OCI-LY7 (cell line): ENCODE measurements around the gene SORBS2. TPM values are rescaled to one million over a fixed set of nuclear protein-coding genes. Genes with fewer than 3 reads are reported as not detected.

Experiments
- BruUV-seq: library from RNA; stranded (reverse); fragments of 400-500 nt; replicated peaks from 2 replicates; lab custom pipeline; 2021; lab: Mats Ljungman, UMichigan
- CTCF ChIA-PET: fragments of 300-600 bp; sonication (Branson Sonifier 250); formaldehyde crosslinking; loops from one replicate; lab custom pipeline; 2022; ENCODE audit warnings: antibody characterized with exemption; ENCODE audit not compliant: unreplicated experiment; lab: Charles Lee
- POLR2A ChIA-PET: fragments of 300-600 bp; sonication (Branson Sonifier 250); formaldehyde crosslinking; loops from one replicate; lab custom pipeline; 2022; ENCODE audit warnings: antibody characterized with exemption; lab: Charles Lee
- DNase-seq: peaks from one replicate; pipeline ENCODE4 v3.0.0-alpha.2; 2015; ENCODE audit warnings: low spot score
- H2AFZ ChIP-seq: fragments of 200-600 bp; sonication (generic), shearing (Covaris generic); 2 replicates; pipeline ENCODE4 v1.6.1; 2014; ENCODE audit warnings: mild to moderate bottlenecking, antibody characterized with exemption, low read length, moderate library complexity
- H3K27ac ChIP-seq: fragments of 200-600 bp; sonication (generic); 2 replicates; pipeline ENCODE4 v1.5.1; 2014; ENCODE audit warnings: mixed run types, low read depth, mild to moderate bottlenecking, moderate library complexity, low read length, inconsistent platforms; ENCODE audit not compliant: poor library complexity, severe bottlenecking
- H3K36me3 ChIP-seq: fragments of 200-600 bp; sonication (generic); 2 replicates; pipeline ENCODE4 v1.6.1; 2014; ENCODE audit warnings: mild to moderate bottlenecking, antibody characterized with exemption, low read length, moderate library complexity, mixed read lengths; ENCODE audit not compliant: insufficient read depth
- H3K4me1 ChIP-seq: fragments of 200-600 bp; sonication (generic); 2 replicates; pipeline ENCODE4 v1.5.1; 2014; ENCODE audit warnings: mild to moderate bottlenecking, low read length; ENCODE audit not compliant: insufficient read depth, poor library complexity, severe bottlenecking
- H3K4me2 ChIP-seq: fragments of 200-600 bp; sonication (generic); 2 replicates; pipeline ENCODE4 v1.6.1; 2014; ENCODE audit warnings: mild to moderate bottlenecking, low read length
- H3K4me3 ChIP-seq: fragments of 200-600 bp; sonication (generic); 2 replicates; pipeline ENCODE4 v1.5.1; 2014; ENCODE audit warnings: mild to moderate bottlenecking, low read depth, low read length; ENCODE audit not compliant: poor library complexity, severe bottlenecking
- H3K79me2 ChIP-seq: fragments of 200-600 bp; sonication (generic); 2 replicates; pipeline ENCODE4 v1.6.1; 2016; ENCODE audit warnings: low read depth, mild to moderate bottlenecking, low read length, moderate library complexity, mixed read lengths; ENCODE audit not compliant: insufficient read depth
- H3K9me2 ChIP-seq: fragments of 200-600 bp; sonication (generic); 2 replicates; pipeline ENCODE4 v1.6.1; 2016; ENCODE audit warnings: mild to moderate bottlenecking, low read length, mixed read lengths; ENCODE audit not compliant: insufficient read depth
- H3K9me3 ChIP-seq: fragments of 200-600 bp; sonication (generic); 2 replicates; pipeline ENCODE4 v1.6.1; 2014; ENCODE audit warnings: mild to moderate bottlenecking, mixed run types, low read length, mixed read lengths
- H4K20me1 ChIP-seq: fragments of 200-600 bp; sonication (generic); 2 replicates; pipeline ENCODE4 v1.6.1; 2014; ENCODE audit warnings: mild to moderate bottlenecking, antibody characterized with exemption, low read length, moderate library complexity, mixed read lengths; ENCODE audit not compliant: insufficient read depth
- EZH2phosphoT487 ChIP-seq: fragments of 200-600 bp; sonication (generic); IDR thresholded peaks from 2 replicates; pipeline ENCODE4 v1.6.1; 2018; ENCODE audit warnings: low read depth, borderline replicate concordance, mild to moderate bottlenecking, mixed run types, antibody characterized with exemption, low read length, moderate library complexity, mixed read lengths
- intact Hi-C: fragments of 100-400 bp; cut with micrococcal nuclease; formaldehyde crosslinking; loops from one replicate; pipeline ENCODE4 v1.10.0; 2022; ENCODE audit not compliant: unreplicated experiment
- total RNA-seq, 2 experiments: library from RNA; depleted of rRNA in 1 of 2; stranded (reverse); fragments of >200 nt in 1 of 2; shearing (Covaris generic) in 1 of 2; gene quantifications; 2 replicates each; pipeline ENCODE4 v1.2.3, GENCODE V29; 2014 to 2022
- TF ChIP-seq, protein P1 (sequence below): fragments of 200-600 bp; sonication (generic); conservative IDR thresholded peaks from 2 replicates; pipeline ENCODE4 v1.5.1; 2014; ENCODE audit warnings: mild to moderate bottlenecking, antibody characterized with exemption, low read length, moderate library complexity, mixed read lengths

Gene SORBS2
- total RNA-seq, 2 experiments from 2014 or later = 33.2 to 43.5 TPM

DNA sequence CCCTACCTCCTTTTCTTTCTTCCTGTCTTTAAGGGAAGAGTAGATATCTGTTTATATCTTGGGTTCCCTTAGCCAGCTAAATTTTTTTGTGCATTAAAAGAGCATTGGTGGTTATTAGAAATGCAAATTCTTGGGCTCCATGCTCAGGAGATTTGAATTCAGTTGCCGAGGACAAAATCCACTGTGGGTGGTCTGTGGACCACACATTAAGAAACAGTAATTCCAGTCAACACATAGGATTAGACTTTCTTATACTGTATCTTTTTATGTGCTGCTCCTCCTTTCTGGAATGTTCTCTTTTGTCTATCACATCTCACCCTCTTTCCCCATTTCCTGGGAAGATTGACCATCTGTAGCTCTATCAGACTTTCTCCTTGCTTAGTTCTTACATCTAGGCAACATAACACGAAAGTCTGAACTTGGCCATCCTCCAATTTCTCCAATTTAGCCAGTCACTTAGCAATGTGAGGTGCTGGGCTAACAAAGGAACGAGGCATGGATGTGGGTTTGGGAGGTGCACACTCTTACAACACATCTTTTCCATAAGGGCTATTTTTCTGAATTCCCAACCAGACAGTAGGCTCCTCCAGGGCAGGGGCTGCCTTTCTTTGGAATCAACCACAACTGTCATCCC lies 271.4 kb downstream of the SORBS2 start:
- H3K9me3 ChIP-seq = no peaks in the 10 kb centered on the region
- BruUV-seq = no TSS peak
- CTCF ChIA-PET = no interaction called here

DNA sequence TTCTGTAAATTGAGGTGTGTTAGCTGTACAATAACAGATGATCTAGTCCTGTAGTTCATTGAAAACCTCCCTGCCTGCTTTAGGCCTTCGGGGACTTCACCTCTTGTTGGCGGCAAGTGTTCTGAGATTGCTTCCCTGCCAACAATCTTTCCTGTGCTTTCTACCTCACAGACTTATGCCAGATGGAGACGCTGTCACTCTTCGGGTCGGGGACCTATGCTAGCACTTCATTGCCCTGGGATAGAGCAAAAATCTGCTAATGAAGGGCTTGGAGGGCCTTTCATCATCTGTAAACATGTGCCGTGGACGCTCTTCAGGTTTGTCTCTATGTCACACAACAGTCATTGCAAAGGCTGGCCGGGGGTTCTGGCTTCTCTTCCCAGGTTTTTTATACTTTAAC lies 272.0 kb downstream of the SORBS2 start:
- CTCF ChIA-PET = no interaction called here
- DNase-seq = no peak
- POLR2A ChIA-PET = interaction anchor here (0.8 kb wide), 1 partner anchor 47 kb away, joined by 3 read pairs; no protein-coding TSS in a partner anchor
- no peak overlapping the region for H3K4me3 ChIP-seq
- no peaks in the 10 kb centered on the region for H4K20me1 ChIP-seq
- H3K4me2 ChIP-seq = no peak overlapping the region
- H2AFZ ChIP-seq = no peak overlapping the region
- no peaks in the 10 kb centered on the region for H3K4me1 ChIP-seq
- BruUV-seq = no TSS peak
- intact Hi-C loops = no loop called here
- no peaks in the 10 kb centered on the region for H3K9me2 ChIP-seq
- H3K36me3 ChIP-seq = no peaks in the 10 kb centered on the region
- no peaks in the 10 kb centered on the region for H3K9me3 ChIP-seq
- no peaks in the 10 kb centered on the region for H3K79me2 ChIP-seq
- H3K27ac ChIP-seq = no peak overlapping the region
- TF ChIP-seq, protein P1, sequence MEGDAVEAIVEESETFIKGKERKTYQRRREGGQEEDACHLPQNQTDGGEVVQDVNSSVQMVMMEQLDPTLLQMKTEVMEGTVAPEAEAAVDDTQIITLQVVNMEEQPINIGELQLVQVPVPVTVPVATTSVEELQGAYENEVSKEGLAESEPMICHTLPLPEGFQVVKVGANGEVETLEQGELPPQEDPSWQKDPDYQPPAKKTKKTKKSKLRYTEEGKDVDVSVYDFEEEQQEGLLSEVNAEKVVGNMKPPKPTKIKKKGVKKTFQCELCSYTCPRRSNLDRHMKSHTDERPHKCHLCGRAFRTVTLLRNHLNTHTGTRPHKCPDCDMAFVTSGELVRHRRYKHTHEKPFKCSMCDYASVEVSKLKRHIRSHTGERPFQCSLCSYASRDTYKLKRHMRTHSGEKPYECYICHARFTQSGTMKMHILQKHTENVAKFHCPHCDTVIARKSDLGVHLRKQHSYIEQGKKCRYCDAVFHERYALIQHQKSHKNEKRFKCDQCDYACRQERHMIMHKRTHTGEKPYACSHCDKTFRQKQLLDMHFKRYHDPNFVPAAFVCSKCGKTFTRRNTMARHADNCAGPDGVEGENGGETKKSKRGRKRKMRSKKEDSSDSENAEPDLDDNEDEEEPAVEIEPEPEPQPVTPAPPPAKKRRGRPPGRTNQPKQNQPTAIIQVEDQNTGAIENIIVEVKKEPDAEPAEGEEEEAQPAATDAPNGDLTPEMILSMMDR = no peak
- TF ChIP-seq EZH2phosphoT487 = no peak

More for the DNA sequence above, 271.4 kb downstream of the SORBS2 start:
- H3K79me2 ChIP-seq = no peaks in the 10 kb centered on the region
- no peak overlapping the region for H3K4me2 ChIP-seq
- no peaks in the 10 kb centered on the region for H3K4me1 ChIP-seq
- no peak overlapping the region for H3K27ac ChIP-seq
- POLR2A ChIA-PET = interaction anchor here (0.8 to 1.4 kb wide), 2 partner anchors 13 to 46 kb away, joined by 3 read pairs; no protein-coding TSS in a partner anchor
- H3K36me3 ChIP-seq = no peaks in the 10 kb centered on the region
- H3K4me3 ChIP-seq = no peak overlapping the region
- H3K9me2 ChIP-seq = no peaks in the 10 kb centered on the region
- no peaks in the 10 kb centered on the region for H4K20me1 ChIP-seq
- intact Hi-C loops = no loop called here
- no peak overlapping the region for H2AFZ ChIP-seq
- TF ChIP-seq, protein P1 = no peak
- no peak for TF ChIP-seq EZH2phosphoT487
- DNase-seq = no peak

DNA sequence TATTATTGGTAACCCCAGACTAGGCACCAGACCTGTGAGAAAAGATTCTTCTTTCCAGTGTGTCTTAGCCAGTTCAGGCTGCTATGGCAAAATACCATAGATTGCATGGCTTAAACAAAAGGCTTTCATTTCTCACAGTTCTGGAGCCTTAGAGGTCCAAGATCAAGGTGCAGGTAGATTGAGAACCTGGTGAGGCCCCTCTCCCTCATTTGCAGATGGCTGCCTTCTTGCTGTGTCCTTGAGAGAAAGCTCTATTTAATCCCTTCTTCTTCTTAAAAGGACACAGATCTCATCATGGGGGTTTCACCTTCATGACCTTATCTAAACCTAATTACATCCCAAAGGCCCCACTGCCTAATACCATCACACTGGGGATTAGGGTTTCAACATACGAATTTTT lies 273.2 kb downstream of the SORBS2 start:
- intact Hi-C loops = no loop called here
- no TSS peak for BruUV-seq

More for the DNA sequence above, 273.2 kb downstream of the SORBS2 start:
- no peaks in the 10 kb centered on the region for H4K20me1 ChIP-seq
- CTCF ChIA-PET = no interaction called here
- POLR2A ChIA-PET = interaction anchor here (0.8 kb wide), 1 partner anchor 12 kb away, joined by 3 read pairs; no protein-coding TSS in a partner anchor
- no peak overlapping the region for H3K27ac ChIP-seq
- no peaks in the 10 kb centered on the region for H3K79me2 ChIP-seq
- H2AFZ ChIP-seq = no peak overlapping the region
- H3K9me2 ChIP-seq = no peaks in the 10 kb centered on the region
- H3K9me3 ChIP-seq = no peaks in the 10 kb centered on the region
- no peak for DNase-seq
- H3K4me2 ChIP-seq = no peak overlapping the region
- no peak overlapping the region for H3K4me3 ChIP-seq
- H3K4me1 ChIP-seq = no peaks in the 10 kb centered on the region
- H3K36me3 ChIP-seq = no peaks in the 10 kb centered on the region
- no peak for TF ChIP-seq EZH2phosphoT487
- TF ChIP-seq, protein P1 = no peak
